HepG2 (cell line): ENCODE results near the gene MYCBP2. TPM values are rescaled to one million over a fixed set of nuclear protein-coding genes. Genes with fewer than 3 reads are reported as not detected.

Experiments
- ATAC-seq: fragments of 200-7000 bp; cut with Tn5 transposase; 3 replicates; pipeline ENCODE4 v1.9.1; 2020; ENCODE audit warnings: mild to moderate bottlenecking, moderate library complexity
- BruUV-seq: library from RNA; stranded (reverse); fragments of 400-500 nt; replicated peaks from 2 replicates; lab custom pipeline; 2021; lab: Mats Ljungman, UMichigan
- CTCF ChIA-PET: fragments of 300-600 bp; formaldehyde crosslinking; extraction: SDS; loops from one replicate; lab custom pipeline; 2021; ENCODE audit warnings: low total read pairs, inconsistent platforms, low intra/inter-chr PET ratio; lab: Yijun Ruan, JAX
- POLR2A ChIA-PET: fragments of 350-600 bp; sonication (Branson Sonifier 250); formaldehyde crosslinking; loops from one replicate; lab custom pipeline; 2020; ENCODE audit warnings: antibody characterized with exemption, inconsistent platforms; lab: Yijun Ruan, JAX
- DNase-seq: peaks from one replicate; pipeline ENCODE4 v3.0.0-alpha.2; 2015; ENCODE audit warnings: low spot score
- FAIRE-seq: peaks from 3 replicates; lab custom pipeline; 2011; peaks lifted over from hg19 to GRCh38; lab: Jason Lieb, UNC
- H2AFZ ChIP-seq: one replicate; pipeline ENCODE4 v1.6.1; 2011; ENCODE audit warnings: low read length, inconsistent platforms
- H3K27ac ChIP-seq: fragments of 300-600 bp; 3 replicates; pipeline ENCODE4 v1.8.0; 2011; ENCODE audit warnings: mixed run types, mild to moderate bottlenecking, mixed read lengths, low read length, inconsistent platforms; ENCODE audit not compliant: insufficient read depth; ENCODE audit errors: extremely low read length
- H3K27me3 ChIP-seq, 2 experiments: fragments of 200-600 bp in 1 of 2; 2 replicates in 1 of 2; 3 replicates in 1 of 2; pipeline versions ENCODE4 v1.6.0 to v1.8.0; 2011; ENCODE audit warnings: low read length in 2 of 2, mild to moderate bottlenecking in 2 of 2, moderate library complexity in 2 of 2, inconsistent platforms in 1 of 2; ENCODE audit not compliant: insufficient read depth in 2 of 2, control insufficient read depth in 1 of 2
- H3K36me3 ChIP-seq, 2 experiments: fragments of 200-600 bp in 1 of 2; replicated peaks in 1 of 2; 2 replicates in 1 of 2; 3 replicates in 1 of 2; pipeline versions ENCODE4 v1.5.1 to v1.8.0; 2011; ENCODE audit warnings: low read length in 2 of 2, inconsistent platforms in 1 of 2; ENCODE audit not compliant: insufficient read depth in 2 of 2, control insufficient read depth in 1 of 2
- H3K4me1 ChIP-seq: 2 replicates; pipeline ENCODE4 v1.5.1; 2012; ENCODE audit warnings: low read length, inconsistent platforms; ENCODE audit not compliant: insufficient read depth
- H3K4me2 ChIP-seq: 2 replicates; pipeline ENCODE4 v1.6.0; 2011; ENCODE audit warnings: low read depth, low read length, inconsistent platforms
- H3K4me3 ChIP-seq, 3 experiments: fragments of 200-600 bp in 1 of 3; sonication (generic), shearing (Covaris generic) in 1 of 3; replicated peaks in 1 of 3; 2 replicates each; pipeline ENCODE4 v1.5.1; 2011 to 2016; ENCODE audit warnings: low read length in 3 of 3, inconsistent platforms in 2 of 3, low read depth in 2 of 3, mild to moderate bottlenecking in 2 of 3, control low read depth in 1 of 3, mixed read lengths in 1 of 3; ENCODE audit not compliant: insufficient read depth in 1 of 3
- H3K79me2 ChIP-seq: one replicate; pipeline ENCODE4 v1.6.1; 2011; ENCODE audit warnings: low read length, inconsistent platforms; ENCODE audit not compliant: insufficient read depth
- H3K9ac ChIP-seq: 2 replicates; pipeline ENCODE4 v1.6.0; 2011; ENCODE audit warnings: mild to moderate bottlenecking, low read depth, low read length, inconsistent platforms; ENCODE audit not compliant: insufficient read depth
- H3K9me3 ChIP-seq: 2 replicates; pipeline ENCODE4 v1.5.1; 2012; ENCODE audit warnings: mild to moderate bottlenecking, low read length
- H4K20me1 ChIP-seq: 2 replicates; pipeline ENCODE4 v1.6.0; 2011; ENCODE audit warnings: inconsistent platforms, mild to moderate bottlenecking, low read length, moderate library complexity; ENCODE audit not compliant: insufficient read depth
- ARID5B ChIP-seq: IDR thresholded peaks from 2 replicates; pipeline ENCODE4 v1.4.0; 2020; ENCODE audit warnings: mild to moderate bottlenecking, missing genetic modification reagents
- CCAR2 ChIP-seq: fragments of 200-400 bp; formaldehyde crosslinking; optimal IDR thresholded peaks from 2 replicates; pipeline ENCODE3; 2018; ENCODE audit warnings: low read depth, mild to moderate bottlenecking, low read length, moderate library complexity
- DDIT3 ChIP-seq: sonication (generic); formaldehyde crosslinking; IDR thresholded peaks from 2 replicates; pipeline ENCODE4 v1.4.0; 2020; ENCODE audit warnings: mild to moderate bottlenecking, missing genetic modification reagents
- HHEX ChIP-seq: IDR thresholded peaks from 2 replicates; pipeline ENCODE4 v1.6.1; 2016; ENCODE audit warnings: control low read depth
- HOXA7 ChIP-seq: sonication (generic); formaldehyde crosslinking; IDR thresholded peaks from 2 replicates; pipeline ENCODE4 v1.8.1; 2022; ENCODE audit warnings: mild to moderate bottlenecking, missing genetic modification reagents, moderate library complexity
- KAT7 ChIP-seq: IDR thresholded peaks from 2 replicates; pipeline ENCODE4 v1.6.1; 2018; ENCODE audit warnings: borderline replicate concordance, missing compliant biosample characterization
- PATZ1 ChIP-seq: sonication (generic); formaldehyde crosslinking; IDR thresholded peaks from 2 replicates; pipeline ENCODE4 v1.4.0; 2020; ENCODE audit warnings: missing genetic modification reagents
- SMYD3 ChIP-seq: sonication (generic); formaldehyde crosslinking; IDR thresholded peaks from 2 replicates; pipeline ENCODE4 v1.8.1; 2023; ENCODE audit warnings: mild to moderate bottlenecking, missing genetic modification reagents
- SRF ChIP-seq: IDR thresholded peaks from 2 replicates; pipeline ENCODE4 v1.6.1; 2011; ENCODE audit warnings: mild to moderate bottlenecking, low read depth, low read length, moderate library complexity
- TBX2 ChIP-seq: sonication (generic); formaldehyde crosslinking; IDR thresholded peaks from 2 replicates; pipeline ENCODE4 v1.5.0; 2020; ENCODE audit warnings: missing genetic modification reagents, mild to moderate bottlenecking, borderline replicate concordance
- THAP9 ChIP-seq: sonication (generic); formaldehyde crosslinking; IDR thresholded peaks from 2 replicates; pipeline ENCODE4; 2020; ENCODE audit warnings: missing genetic modification reagents, mild to moderate bottlenecking, borderline replicate concordance
- TOPORS ChIP-seq: sonication (generic); formaldehyde crosslinking; IDR thresholded peaks from 2 replicates; pipeline ENCODE4 v1.8.0; 2023; ENCODE audit warnings: mild to moderate bottlenecking, missing genetic modification reagents
- ZNF276 ChIP-seq: sonication (generic); formaldehyde crosslinking; IDR thresholded peaks from 2 replicates; pipeline ENCODE4 v1.4.0; 2020; ENCODE audit warnings: mild to moderate bottlenecking, low read depth, missing genetic modification reagents
- WGBS: methylation state at CpG from one replicate; pipeline ENCODE4 v1.1.6; 2017; ENCODE audit warnings: low lambda C conversion rate; 5-methylcytosine and 5-hydroxymethylcytosine counted together
- in situ Hi-C: cut with HindIII; loops from 2 replicates; pipeline ENCODE4 v1.10.0; 2017; ENCODE audit warnings: low pct_unique_long_range_greater_than_20kb; ENCODE audit not compliant: extremely low pct_ligation_motif_present
- intact Hi-C: fragments of 100-400 bp; cut with micrococcal nuclease; formaldehyde crosslinking; loops from one replicate; pipeline ENCODE4 v1.10.0; 2022; ENCODE audit not compliant: unreplicated experiment
- polyA plus RNA-seq, 8 experiments: library from polyadenylated mRNA; depleted of rRNA in 3 of 8; stranded (reverse) in 7 of 8; unstranded in 1 of 8; fragments of >200 nt; fragmentation: Illumina TruSeq in 4 of 8; extraction: Trizol in 4 of 8; gene quantifications; 2 replicates each; pipeline versions ENCODE4 v1.2.1 to v1.2.3, GENCODE V29; 2011 to 2016; ENCODE audit warnings: low read depth in 4 of 8, missing spikeins in 1 of 8, mixed read lengths in 1 of 8; ENCODE audit not compliant: insufficient read depth in 1 of 8
- total RNA-seq, 5 experiments: library from RNA; depleted of rRNA; stranded (reverse); fragments of >200 nt; fragmentation: Illumina TruSeq; extraction: Trizol; gene quantifications; 2 replicates each; pipeline ENCODE4 v1.2.3, GENCODE V29; 2016; ENCODE audit warnings: low read depth in 1 of 5

Gene MYCBP2
- total and polyA plus RNA-seq, 2 of the 13 experiments (the other 11 are each of a cell fraction or from before 2014, with no cell fraction given), result 16.3 to 35.3 TPM

GRCh38 chr13:77298426-77298825 lies 28.5 kb downstream of the MYCBP2 start:
- CTCF ChIA-PET, result no interaction called here
- 92% methylated on average over 3 of the region's 3 CpGs for WGBS
- H3K27ac ChIP-seq, result no peak overlapping the region

More at GRCh38 chr13:77298426-77298825, 28.5 kb downstream of the MYCBP2 start:
- 0 out of 5 replicates have a peak, but pooled peaks cover 0 to 1% of the 10 kb centered on the region in 2 experiments for H3K36me3 ChIP-seq
- no peak for FAIRE-seq
- peaks cover 22% of the 10 kb centered on the region for H3K4me1 ChIP-seq
- no peaks in the 10 kb centered on the region for H3K9me3 ChIP-seq
- H3K4me3 ChIP-seq, result no peak overlapping the region
- H3K9ac ChIP-seq, result no peak overlapping the region
- peaks cover 18% of the 10 kb centered on the region for H3K79me2 ChIP-seq
- no TSS peak for BruUV-seq
- no peak for TF ChIP-seq KAT7 (CRISPR knock-in tag)
- TF ChIP-seq ZNF276, result no peak
- TF ChIP-seq TOPORS (CRISPR knock-in tag), result no peak
- TF ChIP-seq TBX2 (CRISPR knock-in tag), result no peak
- no peak for TF ChIP-seq THAP9
- TF ChIP-seq HOXA7, result no peak
- TF ChIP-seq CCAR2, result no peak
- TF ChIP-seq SMYD3 (CRISPR knock-in tag), result no peak
- no peak for TF ChIP-seq DDIT3 (CRISPR knock-in tag)
- TF ChIP-seq ARID5B, result no peak
- no peak for TF ChIP-seq HHEX (CRISPR knock-in tag)
- TF ChIP-seq SRF, result no peak
- no peak for TF ChIP-seq PATZ1 (CRISPR knock-in tag)
- TF ChIP-seq, all 625 proteins: peak for 0
- Histone ChIP-seq H3K4me2 (no peak overlapping the region), H4K20me1 (no peaks in the 10 kb centered on the region), H2AFZ (no peak overlapping the region), H3K27me3 (no peaks in the 10 kb centered on the region)
- POLR2A ChIA-PET, result no interaction called here
- intact Hi-C loops (no loop called here), in situ Hi-C loops (no loop called here)
- no peak for ATAC-seq
- DNase-seq, result no peak
